Loucy (cell line): ENCODE measurements around the gene TREM2.

ENCODE experiments used
- EZH2phosphoT487 ChIP-seq: fragments of 200-600 bp; IDR thresholded peaks from 2 replicates; pipeline ENCODE4 v1.6.1; 2018; ENCODE audit warnings: antibody characterized with exemption, mild to moderate bottlenecking, moderate library complexity, borderline replicate concordance
- TF ChIP-seq, protein P1 (sequence below): fragments of 200-600 bp; sonication (generic); conservative IDR thresholded peaks from 2 replicates; pipeline ENCODE4 v1.5.1; 2014; ENCODE audit warnings: mild to moderate bottlenecking, antibody characterized with exemption, low read length

GRCh38 chr6:41200296-41200900 is 37.5 kb upstream of the TREM2 start:
- TF ChIP-seq, protein P1, sequence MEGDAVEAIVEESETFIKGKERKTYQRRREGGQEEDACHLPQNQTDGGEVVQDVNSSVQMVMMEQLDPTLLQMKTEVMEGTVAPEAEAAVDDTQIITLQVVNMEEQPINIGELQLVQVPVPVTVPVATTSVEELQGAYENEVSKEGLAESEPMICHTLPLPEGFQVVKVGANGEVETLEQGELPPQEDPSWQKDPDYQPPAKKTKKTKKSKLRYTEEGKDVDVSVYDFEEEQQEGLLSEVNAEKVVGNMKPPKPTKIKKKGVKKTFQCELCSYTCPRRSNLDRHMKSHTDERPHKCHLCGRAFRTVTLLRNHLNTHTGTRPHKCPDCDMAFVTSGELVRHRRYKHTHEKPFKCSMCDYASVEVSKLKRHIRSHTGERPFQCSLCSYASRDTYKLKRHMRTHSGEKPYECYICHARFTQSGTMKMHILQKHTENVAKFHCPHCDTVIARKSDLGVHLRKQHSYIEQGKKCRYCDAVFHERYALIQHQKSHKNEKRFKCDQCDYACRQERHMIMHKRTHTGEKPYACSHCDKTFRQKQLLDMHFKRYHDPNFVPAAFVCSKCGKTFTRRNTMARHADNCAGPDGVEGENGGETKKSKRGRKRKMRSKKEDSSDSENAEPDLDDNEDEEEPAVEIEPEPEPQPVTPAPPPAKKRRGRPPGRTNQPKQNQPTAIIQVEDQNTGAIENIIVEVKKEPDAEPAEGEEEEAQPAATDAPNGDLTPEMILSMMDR = no peak
- no peak for TF ChIP-seq EZH2phosphoT487
